HG02973 (cell line): ENCODE data around the gene EPSTI1.

Experiments
- ATAC-seq: cut with Tn5 transposase; IDR thresholded peaks from one replicate; pipeline ENCODE4 v1.9.1; 2021; ENCODE audit warnings: moderate library complexity; ENCODE audit not compliant: unreplicated experiment

The EPSTI1 gene

GRCh38 chr13:42859760-42860159, 132.3 kb downstream of the EPSTI1 start:
- ATAC-seq, result no peak

DNA sequence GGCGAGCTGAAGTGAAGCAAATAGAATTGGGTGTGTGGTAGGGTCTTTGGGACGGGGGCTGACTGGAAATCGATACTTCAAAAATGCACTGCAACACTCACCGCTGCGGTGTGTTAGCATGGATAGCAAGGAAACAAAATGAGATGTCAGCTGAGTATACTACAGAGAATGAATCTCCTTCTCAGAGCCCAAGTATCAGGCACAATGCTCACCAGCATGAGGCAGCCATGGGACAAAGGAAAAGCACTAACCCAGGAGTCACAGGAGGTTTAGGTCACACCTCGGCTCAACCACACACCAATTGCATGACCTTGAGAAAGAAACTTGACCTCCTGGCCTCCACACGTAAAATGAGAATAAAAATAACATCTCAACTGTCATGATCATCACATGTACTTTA, 136.6 kb downstream of the EPSTI1 start:
- ATAC-seq, result no peak

- no peak for ATAC-seq
Measured at GRCh38 chr13:42852136-42852535, 139.9 kb downstream of the EPSTI1 start.

- no peak for ATAC-seq
Measured at GRCh38 chr13:42849200-42849599, 142.8 kb downstream of the EPSTI1 start.

GRCh38 chr13:42847891-42848663, 144.0 kb downstream of the EPSTI1 start:
- no peak for ATAC-seq

- ATAC-seq, result no peak
Measured at GRCh38 chr13:42836930-42837690, 154.9 kb downstream of the EPSTI1 start.
